ENCODE results near the gene GAK. TPM values are rescaled to one million over a fixed set of nuclear protein-coding genes. Genes with fewer than 3 reads are reported as not detected.

The GAK gene
- total and polyA plus RNA-seq, 2 of the 4 experiments (the other 2 are of a cell fraction): 45.1 to 133 TPM

DNA sequence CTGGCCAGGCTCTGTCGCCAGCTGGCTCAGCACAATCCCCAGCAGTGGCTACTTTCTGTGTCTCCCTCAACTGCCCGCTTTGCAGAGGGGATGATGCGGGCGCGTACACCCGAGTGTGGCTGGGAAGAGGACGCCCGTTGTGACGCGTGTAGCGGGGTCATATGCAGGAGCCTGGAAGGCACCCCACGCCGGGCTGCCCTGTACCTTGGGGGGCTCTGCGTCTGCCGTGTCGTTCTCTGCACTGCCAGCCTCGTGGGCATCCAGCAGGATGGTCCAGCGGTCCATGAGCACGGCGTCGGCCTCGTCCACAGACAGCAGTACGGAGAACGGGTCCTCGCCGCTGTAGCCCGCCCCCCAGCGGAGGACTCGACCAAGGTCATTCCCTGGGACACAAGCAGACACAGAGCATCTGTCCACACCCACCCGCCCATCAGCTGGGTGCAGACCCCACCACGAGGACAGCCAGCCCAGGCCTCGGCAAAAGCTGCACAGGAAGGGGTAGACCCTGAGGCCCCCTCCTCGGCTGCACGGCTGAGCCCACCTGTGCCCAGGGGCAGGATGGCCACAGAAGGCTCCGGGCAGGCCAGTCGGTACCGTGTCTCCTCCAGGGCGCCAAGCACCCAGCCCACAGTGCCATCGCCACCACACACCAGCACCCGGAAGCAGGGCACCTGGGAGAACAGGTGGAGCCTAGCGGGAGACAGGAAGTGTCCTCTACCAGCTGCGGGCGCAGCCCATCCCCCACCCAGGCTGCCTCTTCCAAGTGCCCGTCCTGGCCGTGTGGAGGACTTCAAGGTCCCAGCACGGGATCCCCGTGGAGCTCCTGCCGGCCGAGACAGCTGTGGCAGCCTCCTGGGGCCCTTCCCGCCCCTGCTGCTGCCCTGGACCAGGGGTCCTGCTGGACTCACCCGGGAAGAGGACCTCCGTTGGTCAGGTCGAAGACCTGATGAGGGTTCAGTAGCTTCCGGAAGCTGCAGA, 30.4 kb upstream of the GAK start:
- Histone ChIP-seq H3K4me1 (ENCODE audit: control insufficient read depth, insufficient read depth, low read length) (no peaks in the 10 kb centered on the region), H2BK5ac (ENCODE audit: low read depth, low read length, poor library complexity, severe bottlenecking) (no peak overlapping the region), H3K4me3 (ENCODE audit: insufficient read depth, low read depth, low read length) (no peak overlapping the region), H3K4ac (ENCODE audit: low read depth, low read length) (no peak overlapping the region), H4K8ac (ENCODE audit: low read depth in 2 of 2, low read length in 2 of 2) (no peak overlapping the region), H2BK120ac (ENCODE audit: low read depth, low read length) (no peak overlapping the region), H3K9ac (ENCODE audit: low read depth, low read length) (no peak overlapping the region), H3K18ac (ENCODE audit: low read depth, low read length) (no peak overlapping the region), H4K91ac (ENCODE audit: insufficient read depth, low read depth, low read length) (no peak overlapping the region), H3K9me1 (ENCODE audit: insufficient read depth, low read length) (no peaks in the 10 kb centered on the region), H3K4me2 (ENCODE audit: low read depth, low read length) (no peak overlapping the region), H3K27ac (ENCODE audit: insufficient read depth, low read length) (no peak overlapping the region), H3K9me3 (ENCODE audit: control insufficient read depth, insufficient read depth, low read length) (no peaks in the 10 kb centered on the region), H4K20me1 (ENCODE audit: insufficient read depth, low read length) (no peaks in the 10 kb centered on the region; the same call in 1 of the 2 replicates), H3K79me1 (ENCODE audit: low read depth in 1 of 2, low read length in 2 of 2) (no peaks in the 10 kb centered on the region), H3K36me3 (ENCODE audit: control insufficient read depth, insufficient read depth, low read length) (peaks cover 66% of the 10 kb centered on the region), H3K27me3 (ENCODE audit: control insufficient read depth, insufficient read depth, low read length) (no peaks in the 10 kb centered on the region), H3K23ac (ENCODE audit: low read depth, low read length) (no peak overlapping the region), H2BK15ac (ENCODE audit: low read depth, low read length) (no peak overlapping the region), H2BK20ac (ENCODE audit: low read depth, low read length) (no peak overlapping the region), H2AK5ac (ENCODE audit: low read depth, low read length) (no peak overlapping the region), H2AFZ (replicated peaks; ENCODE audit: low read length, poor library complexity) (peak overlapping the region; percentile 43), H4K5ac (ENCODE audit: low read depth, low read length) (no peak overlapping the region), H2AK9ac (replicated peaks; ENCODE audit: low read depth, low read length, poor library complexity) (peak overlapping the region; percentile 42), H3K14ac (replicated peaks; ENCODE audit: low read depth, low read length) (no peak overlapping the region), H3K56ac (ENCODE audit: extremely low read depth, insufficient read depth, low read length) (no peak overlapping the region)
- BruUV-seq (replicated peaks): no TSS peak
- in situ Hi-C loops (cut with MboI; ENCODE audit: low sequenced_read_pairs) (no loop called here), dilution Hi-C loops (cut with HindIII; ENCODE audit: low sequenced_read_pairs, unreplicated experiment) (no loop called here), intact Hi-C loops (cut with micrococcal nuclease) (no loop called here)
- TF ChIP-seq POLR2A (IDR thresholded peaks at IDR 0.05; ENCODE audit: low read depth, low read length) (no peak), NFE2L2 (IDR thresholded peaks at IDR 0.05; ENCODE audit: low read depth, low read length) (no peak)
- CTCF ChIA-PET: no interaction called here
- ATAC-seq (ENCODE audit: low read depth) (no peak), DNase-seq (no peak)
- POLR2A ChIA-PET (ENCODE audit: unreplicated experiment): no interaction called here
- WGBS, 2 experiments (ENCODE audit: extremely low coverage in 2 of 2, insufficient read length in 1 of 2): 97% methylated on average over 31 of the region's 54 CpGs; no CpG with 5 or more reads in 1 of the 2 experiments

Data from IMR-90 (cell line).